GM11168 (cell line): ENCODE results near the gene OR52I1.

ENCODE experiments used
- in situ Hi-C: fragments of 300-500 bp; cut with MboI; formaldehyde crosslinking; loops from one replicate; pipeline ENCODE4 v1.12.0; 2022; ENCODE audit warnings: low sequenced_read_pairs; ENCODE audit not compliant: unreplicated experiment

The OR52I1 gene

DNA sequence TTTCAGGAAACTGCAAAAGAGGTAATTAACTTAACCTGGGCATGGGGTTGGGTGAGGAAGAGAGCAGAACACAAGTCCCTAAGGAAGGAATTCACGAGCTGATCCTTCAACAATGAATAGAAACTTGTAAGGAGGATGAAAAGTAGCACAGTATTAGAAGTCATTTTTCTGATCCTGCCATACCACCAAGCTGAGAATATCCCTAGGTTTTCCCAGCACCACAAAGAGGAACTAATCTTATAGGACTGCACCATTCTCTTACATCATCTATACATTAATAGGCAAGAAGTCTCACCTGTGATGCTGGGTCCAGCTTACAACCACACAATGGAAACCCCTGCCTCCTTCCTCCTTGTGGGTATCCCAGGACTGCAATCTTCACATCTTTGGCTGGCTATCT is at the start of gene OR52I1:
TSS of gene OR52I1 (plus strand) at position 301 of the 400 bp plus-strand sequence. CDS start at position 301, 0 bp downstream.
- in situ Hi-C loops = no loop called here

DNA sequence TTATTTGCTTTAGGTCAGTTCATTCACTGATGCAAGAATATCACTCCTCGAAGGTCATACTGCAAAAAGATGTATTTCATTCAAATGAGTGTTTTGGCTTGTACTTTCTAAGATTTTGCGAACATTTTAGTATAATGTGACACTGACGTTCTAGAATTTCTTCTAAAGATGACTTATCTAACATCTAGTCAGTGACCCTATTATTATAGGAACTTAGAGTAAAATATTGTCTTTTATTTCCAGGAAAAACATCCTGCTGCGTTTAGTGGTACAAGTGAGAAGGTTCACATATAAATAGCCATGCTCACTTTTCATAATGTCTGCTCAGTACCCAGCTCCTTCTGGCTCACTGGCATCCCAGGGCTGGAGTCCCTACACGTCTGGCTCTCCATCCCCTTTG is 48.9 kb upstream of the OR52I1 start, which contains the start of gene OR52M1:
TSS of gene OR52M1 (plus strand) at position 301 of the 400 bp plus-strand sequence. CDS start at position 301, 0 bp downstream.
- in situ Hi-C loops = loop anchor here (10.0 kb wide), 1 partner anchor 360 kb away; no protein-coding TSS in a partner anchor

DNA sequence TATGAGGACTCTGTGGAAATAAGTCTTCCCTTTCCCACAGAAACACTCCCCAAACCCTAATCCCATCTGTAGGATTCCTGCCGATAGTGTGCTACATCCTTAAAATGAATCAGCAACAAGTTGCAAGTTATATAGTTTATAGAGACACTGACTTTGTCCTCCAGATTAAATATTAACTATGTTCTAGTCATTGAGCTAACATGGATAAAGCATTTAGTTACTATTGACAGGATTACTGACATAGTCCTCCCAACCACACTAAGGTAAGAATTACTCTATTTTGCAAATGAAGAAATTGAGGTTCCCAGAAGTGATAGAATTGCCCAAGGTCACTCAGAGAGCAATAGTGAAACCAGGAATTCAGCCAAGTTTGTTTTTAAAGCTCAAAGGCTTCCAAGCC is 47.0 kb upstream of the OR52I1 start:
- in situ Hi-C loops = loop anchor here (10.0 kb wide), 1 partner anchor 362 kb away; no protein-coding TSS in a partner anchor

DNA sequence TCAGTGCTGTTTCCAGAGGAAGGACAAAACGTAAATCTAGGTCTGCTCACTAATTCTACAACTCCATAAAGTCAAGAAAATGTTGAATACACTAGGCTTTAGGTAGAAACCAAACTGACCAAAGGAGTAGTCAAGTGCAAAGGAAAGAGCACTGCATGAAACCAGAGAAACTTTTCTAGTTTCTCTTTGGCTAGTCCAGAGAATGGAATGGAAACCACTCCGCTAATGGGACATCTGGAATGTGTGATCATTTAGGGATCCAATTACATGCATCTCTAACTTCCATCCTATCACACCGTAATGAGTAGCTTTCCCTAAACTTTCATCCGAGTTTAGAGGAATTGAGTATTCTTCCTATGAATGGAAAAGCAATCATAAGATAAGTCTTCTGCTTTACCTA is 46.4 kb upstream of the OR52I1 start:
- in situ Hi-C loops = loop anchor here (10.0 kb wide), 1 partner anchor 363 kb away; no protein-coding TSS in a partner anchor

DNA sequence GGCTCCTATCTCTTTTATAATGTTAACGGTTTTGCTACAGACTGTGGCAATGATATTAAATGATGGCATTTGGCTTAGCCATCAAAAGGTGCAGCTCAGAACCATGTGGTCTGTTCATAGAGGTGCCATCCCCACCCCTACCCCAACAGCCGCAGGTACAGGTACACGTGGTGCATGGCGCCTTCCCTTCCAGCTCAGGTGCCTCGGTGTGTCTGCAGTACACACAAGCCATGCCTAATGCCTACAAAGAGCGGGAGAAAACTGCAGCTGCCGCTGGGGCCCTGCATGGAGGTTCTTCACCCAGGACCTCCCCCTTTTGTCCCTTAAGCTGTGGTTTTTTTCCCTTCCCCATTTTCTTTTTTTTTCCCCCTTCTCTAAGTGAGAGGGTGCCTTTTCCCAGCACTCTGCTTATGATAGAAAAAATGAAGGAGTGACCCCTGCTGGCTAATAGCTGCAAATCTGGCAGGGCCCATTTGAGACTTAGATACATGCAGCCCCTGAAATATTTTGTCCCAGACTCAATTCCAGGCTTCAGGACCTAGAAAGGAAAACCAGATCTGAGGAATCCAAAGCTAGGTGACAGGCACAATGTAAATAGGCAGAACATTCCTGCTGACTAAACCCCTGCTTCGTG is 42.4 kb upstream of the OR52I1 start:
- in situ Hi-C loops = no loop called here

DNA sequence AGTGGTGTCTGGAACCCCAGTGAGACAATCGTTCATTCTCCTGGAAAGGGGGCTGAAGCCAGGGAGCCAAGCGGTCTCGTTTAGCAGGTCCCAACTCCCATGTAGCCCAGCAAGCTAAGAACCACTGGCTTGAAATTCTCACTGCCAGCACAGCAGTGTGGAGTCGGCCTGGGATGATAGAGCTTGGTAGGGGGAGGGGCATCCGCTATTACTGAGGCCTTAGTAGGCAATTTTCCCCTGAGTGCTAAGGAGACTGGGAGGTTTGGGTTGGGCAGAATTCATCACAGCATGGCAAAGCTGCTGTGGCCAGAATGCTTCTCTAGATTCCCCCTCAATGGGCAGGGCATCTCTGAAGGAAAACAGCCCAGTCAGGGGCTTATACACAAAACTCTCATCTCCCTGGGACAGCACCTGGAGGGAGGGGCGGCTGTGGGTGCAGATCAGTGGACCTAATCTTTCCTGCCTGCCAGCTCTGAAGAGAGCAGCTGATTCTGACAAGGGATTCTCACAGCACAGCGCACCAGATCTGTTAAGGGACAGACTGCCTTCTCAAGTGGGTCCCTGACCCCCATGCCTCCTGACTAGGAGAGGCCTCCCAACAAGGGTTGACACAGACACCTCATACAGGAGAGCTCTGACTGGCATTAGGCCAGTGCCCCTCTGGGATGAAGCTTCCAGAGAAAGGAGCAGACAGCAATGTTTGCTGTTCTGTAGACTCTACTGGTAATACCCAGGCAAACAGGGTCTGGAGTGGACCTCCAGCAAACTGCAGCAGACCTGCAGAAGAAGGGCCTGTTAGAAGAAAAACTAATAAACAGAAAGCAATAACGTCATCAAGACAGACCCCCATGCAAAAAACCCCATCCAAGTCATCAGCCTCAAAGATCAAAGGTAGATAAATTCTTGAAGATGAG is 34.1 kb upstream of the OR52I1 start:
- in situ Hi-C loops = no loop called here

- in situ Hi-C loops = no loop called here
Measured at GRCh38 chr11:4560467-4560866, 33.4 kb upstream of the OR52I1 start.

DNA sequence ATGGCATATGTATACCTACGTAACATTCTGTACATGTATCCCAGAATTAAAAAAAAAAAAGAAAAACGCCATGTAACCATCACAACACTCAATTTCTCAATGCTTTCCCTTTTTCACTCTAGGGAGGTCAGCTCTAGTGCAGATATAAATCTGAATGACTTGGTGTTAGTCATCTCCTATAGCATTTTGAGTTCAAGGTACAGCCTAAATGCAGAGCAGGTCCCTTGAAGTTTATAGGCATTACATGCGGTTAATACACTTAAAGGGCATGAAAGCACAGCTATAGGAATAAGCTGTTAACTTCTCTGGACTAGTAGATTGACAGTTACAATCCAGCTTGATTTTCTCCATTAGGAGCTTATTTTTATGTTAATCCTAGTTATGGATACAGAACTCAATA is 28.5 kb upstream of the OR52I1 start:
- in situ Hi-C loops = no loop called here

- in situ Hi-C loops = no loop called here
Measured at GRCh38 chr11:4569075-4569474, 24.8 kb upstream of the OR52I1 start.

DNA sequence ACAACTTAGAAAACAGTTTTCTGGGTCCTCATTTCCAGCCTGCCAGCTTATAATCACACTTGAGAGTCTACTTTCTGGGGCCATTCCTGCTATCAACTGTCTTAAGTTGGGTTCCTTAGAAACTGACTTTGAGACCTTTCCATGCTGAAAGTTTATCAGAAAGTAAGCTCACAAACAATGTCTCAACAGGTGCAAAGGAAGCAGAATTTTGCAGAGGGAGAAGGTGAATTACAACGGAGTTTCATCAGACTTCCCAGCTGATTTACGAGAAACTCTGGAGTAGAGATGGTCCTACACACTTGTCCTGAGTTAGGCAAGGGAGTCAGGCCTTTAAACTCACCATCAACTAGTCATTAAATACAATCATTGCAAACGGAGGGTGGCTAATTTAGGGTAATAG is 17.0 kb upstream of the OR52I1 start:
- in situ Hi-C loops = no loop called here

DNA sequence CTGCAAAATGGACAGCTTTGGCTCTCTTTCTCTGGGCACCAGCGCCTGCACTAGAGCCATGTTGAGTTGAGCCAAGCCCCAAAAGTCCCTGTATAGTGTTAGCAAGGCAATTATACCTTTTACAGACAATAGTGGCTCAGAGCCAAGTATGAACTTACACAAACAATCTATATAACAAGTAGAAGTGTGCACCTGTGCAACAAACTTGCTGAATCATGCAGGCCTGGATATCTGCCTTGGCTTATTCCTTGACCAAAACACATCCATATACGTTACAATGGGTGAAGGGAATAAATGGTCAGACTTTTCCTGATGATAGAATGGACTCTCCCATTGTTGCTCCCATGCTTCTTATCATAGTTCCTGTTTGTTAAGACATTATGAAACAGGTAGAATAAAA is 16.1 kb upstream of the OR52I1 start:
- in situ Hi-C loops = no loop called here

- in situ Hi-C loops = no loop called here
Measured at GRCh38 chr11:4578624-4579023, 15.2 kb upstream of the OR52I1 start.

DNA sequence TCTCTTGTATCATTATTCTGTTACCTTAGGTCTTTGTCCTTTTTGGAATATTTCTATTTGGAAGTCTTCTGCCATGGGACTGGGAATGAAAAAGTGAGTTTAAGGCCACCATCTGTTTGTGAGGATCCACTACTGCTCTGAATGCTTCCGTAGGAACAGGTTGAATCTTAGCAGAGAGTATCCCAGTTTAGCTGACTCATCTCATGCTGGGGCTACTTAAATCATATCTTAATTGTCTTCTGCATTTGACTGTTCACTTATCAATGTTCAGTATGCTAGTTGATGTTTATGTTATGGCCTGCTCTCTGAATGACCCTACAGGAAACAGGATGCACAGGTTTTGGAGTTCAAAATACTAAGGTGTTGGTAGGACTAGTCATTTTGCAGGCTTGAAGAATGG is 13.7 kb upstream of the OR52I1 start:
- in situ Hi-C loops = no loop called here

- in situ Hi-C loops = no loop called here
Measured at GRCh38 chr11:4581443-4581842, 12.4 kb upstream of the OR52I1 start, which contains the start of gene OR52I2. Gene OR52I2, plus strand, starts transcription at chr11:4581743.

- in situ Hi-C loops = no loop called here
Measured at GRCh38 chr11:4589017-4589416, 4.8 kb upstream of the OR52I1 start.

- in situ Hi-C loops = no loop called here
Measured at GRCh38 chr11:4605057-4605456, 11.2 kb downstream of the OR52I1 start.

DNA sequence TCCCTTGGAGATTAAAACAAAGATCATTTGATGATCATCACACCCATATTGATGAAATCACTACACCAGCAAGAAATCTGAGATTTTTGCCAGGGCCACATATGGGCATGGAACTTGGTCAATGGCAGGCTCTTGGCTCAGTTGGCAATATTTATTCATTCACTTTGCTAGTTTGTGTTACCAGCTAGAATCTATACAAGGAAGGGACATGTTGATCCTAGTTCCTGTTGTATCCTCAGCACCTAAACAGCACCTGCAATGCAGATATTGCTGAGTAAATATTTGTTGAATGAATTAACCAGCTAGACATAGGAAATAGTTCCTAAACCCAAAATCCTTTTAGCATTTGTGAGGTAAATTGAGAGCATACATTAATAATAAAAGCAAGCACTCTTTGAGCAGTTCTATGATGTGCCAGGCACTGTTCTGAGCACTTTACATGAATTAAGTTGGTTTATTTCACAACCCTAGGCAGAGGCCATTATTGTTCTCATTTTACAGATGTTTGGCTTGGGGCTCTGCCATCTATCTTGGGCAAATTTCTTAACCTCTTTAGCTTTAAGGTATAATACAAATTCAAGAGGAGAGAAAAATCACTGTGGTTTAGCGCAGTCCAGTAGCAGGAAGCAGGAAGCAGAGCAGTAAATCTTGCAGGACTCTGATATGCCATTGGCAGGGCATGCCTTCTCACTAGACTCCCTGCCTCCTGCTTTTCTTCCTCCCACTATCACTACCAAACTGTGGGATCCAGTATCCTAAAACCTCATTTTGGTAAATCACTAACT is 12.6 kb downstream of the OR52I1 start:
- in situ Hi-C loops = no loop called here

DNA sequence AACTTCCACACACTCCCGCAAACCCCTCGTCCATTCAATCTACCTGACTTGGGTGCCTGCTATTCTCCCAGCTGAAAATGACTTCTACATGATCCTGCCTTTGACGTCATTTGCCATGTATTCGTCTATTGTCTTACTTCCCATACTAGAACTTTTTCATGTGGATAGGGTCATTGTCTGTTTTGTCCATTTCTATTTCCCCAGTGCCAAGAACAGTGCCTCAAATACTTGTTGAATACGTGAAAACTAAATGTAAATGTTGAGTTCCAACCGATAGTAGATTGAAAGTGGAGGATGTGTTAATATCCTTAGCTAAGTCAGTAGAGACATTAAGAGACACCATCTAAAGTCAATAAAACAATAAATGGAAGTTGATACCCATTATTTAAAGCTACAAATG is 13.3 kb downstream of the OR52I1 start:
- in situ Hi-C loops = no loop called here

- in situ Hi-C loops = no loop called here
Measured at GRCh38 chr11:4607781-4608666, 14.2 kb downstream of the OR52I1 start, which contains the start of gene TRIM68. Gene TRIM68, minus strand, starts transcription at chr11:4608231. Its CDS starts 2,727 bp downstream, at chr11:4605504.
